GM18526 (cell line): ENCODE data around the gene PARD3B.

Experiments
- POLR2A ChIP-seq: IDR thresholded peaks from 3 replicates; pipeline ENCODE4 v1.6.1; 2011; ENCODE audit not compliant: insufficient read length; ENCODE audit errors: extremely low read depth

PARD3B gene

DNA sequence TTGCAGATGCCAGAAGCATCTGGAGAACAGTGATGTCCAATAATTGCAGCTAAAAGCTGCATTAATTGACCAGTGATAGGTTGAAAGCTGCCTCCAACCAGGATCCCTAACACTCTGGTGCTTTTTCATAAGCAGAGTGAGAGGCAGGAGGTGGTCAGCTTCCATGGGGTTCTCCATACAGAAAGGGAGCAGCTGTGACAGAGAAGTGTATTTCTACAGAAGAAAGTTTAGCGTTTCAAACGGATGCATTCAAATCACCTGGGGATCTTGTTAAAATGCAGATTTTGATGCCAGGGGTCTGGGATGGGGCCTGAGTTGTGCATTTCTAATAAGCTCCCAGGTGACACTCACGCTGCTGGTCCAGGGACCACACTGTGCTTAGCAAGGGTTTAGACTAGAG lies 920.5 kb downstream of the PARD3B start:
- no peak for TF ChIP-seq POLR2A

DNA sequence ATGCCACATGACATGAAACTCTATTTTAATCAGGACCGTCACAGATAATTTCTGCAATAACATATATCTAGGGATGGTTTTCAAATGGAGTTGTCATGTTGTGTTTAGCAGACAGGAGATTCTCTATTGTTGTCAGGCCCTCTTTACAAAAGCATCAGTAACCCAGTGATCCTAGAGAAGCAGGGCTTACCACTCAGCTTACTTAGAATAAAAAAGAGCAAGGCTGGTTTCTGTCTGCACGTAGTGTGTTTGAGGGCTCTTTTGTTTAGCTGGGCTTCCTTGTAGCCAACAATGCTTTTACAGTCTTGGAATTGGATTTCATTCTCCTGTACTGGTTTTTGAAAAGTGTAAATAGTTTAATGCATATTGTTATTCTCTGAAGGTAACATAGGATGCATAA lies 926.5 kb downstream of the PARD3B start:
- no peak for TF ChIP-seq POLR2A

GRCh38 chr2:205473791-205474190 lies 928.5 kb downstream of the PARD3B start:
- no peak for TF ChIP-seq POLR2A

DNA sequence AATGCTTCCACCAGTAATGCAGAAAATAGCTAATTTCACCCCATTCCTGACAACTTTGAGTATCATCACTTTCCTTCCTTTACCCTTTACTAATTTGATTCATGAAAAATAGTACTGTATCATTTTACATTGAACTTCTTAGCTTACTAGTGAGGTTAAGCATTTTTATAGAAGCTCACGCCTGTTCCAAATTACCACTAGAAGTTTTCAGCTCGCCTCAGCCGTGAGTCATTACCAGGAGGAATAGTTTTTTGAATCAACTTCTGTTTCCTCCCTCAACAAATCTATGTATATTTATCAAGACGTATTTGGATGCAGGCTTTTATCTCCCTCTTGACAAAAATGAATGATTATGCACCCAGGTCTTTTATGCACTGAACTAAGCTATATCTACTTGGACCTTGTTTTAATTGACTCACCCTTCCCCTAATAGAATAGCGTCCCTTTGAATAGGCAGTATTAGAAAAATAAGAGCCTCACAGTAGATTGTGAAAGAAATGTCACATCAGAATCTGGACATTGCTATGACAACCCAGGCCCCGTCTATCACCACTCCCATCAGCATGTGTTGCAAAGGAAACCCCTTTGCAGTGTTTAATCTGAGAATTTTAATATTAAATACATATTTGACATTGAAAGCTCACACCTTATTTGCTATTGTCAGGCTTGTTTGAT lies 929.6 kb downstream of the PARD3B start:
- no peak for TF ChIP-seq POLR2A

DNA sequence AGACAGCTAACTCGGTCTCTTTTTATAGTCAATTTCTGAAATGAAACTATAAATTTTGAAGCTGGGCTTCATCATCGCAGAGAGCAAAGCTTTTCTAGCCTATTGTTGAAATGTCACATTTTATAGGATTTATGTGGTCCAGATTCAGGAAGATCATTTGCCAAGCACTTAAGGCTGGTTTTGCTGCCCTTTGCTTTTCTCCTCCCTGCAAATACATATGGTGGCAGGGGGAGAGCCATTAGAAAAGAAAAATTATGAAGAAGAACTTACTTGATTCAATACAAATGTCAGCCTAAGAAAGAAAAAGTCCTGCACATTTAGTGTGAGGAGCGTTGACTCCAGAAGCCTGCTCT lies 930.1 kb downstream of the PARD3B start:
- TF ChIP-seq POLR2A, result no peak

- TF ChIP-seq POLR2A, result no peak
Measured at GRCh38 chr2:205477016-205477705, 931.9 kb downstream of the PARD3B start.

GRCh38 chr2:205481861-205482260 lies 936.6 kb downstream of the PARD3B start:
- TF ChIP-seq POLR2A, result no peak

DNA sequence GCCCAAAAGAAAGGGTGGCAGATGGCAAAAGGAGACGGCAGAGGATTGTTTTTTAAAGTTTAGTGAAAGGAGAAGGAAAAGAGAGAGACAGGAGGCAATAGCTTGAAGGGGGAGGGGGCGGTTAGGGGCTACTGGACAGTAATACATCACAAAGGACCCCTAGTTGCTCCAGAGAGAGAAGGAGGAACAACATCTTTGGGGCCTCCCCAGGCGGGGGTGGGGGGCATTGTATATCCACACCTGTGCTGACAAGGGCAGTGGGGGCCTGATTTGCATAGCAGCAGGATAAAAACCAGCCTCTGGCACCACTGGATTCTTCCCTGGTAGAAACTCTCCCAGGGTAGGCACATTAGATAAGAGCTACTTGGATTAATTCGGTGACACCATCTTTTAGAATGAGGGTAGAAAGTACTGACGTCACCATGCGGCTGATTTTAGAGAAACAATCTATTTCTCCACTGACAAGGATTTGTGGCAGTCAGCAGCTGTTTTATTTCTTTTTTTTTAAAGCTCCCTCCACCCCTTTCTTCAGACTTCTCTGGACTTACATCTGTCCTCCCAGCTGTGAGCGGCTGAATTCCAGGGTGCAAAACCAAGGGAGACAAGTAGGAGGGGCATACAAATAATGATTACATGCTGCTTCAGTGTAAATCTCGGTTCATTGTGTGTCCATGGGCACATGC lies 937.3 kb downstream of the PARD3B start:
- TF ChIP-seq POLR2A, result no peak

DNA sequence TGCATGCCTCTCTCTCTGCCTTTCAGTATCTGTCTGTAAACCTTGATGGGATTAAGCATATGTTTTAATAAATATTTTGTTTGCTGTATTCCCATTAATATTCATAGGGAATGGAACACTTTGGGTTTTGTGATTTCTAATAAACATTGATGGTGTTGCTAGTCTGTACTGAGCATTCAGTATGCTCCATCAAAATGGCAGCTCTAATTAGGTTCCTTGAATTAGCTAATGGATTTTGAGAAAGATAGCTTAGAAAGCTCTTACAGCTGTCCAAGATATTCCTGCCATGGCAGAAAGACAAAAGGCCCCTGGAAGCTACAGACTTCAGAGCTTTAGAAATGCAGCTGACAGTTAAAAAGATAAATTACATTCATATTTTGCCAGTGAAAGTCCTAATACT lies 937.8 kb downstream of the PARD3B start:
- TF ChIP-seq POLR2A, result no peak

DNA sequence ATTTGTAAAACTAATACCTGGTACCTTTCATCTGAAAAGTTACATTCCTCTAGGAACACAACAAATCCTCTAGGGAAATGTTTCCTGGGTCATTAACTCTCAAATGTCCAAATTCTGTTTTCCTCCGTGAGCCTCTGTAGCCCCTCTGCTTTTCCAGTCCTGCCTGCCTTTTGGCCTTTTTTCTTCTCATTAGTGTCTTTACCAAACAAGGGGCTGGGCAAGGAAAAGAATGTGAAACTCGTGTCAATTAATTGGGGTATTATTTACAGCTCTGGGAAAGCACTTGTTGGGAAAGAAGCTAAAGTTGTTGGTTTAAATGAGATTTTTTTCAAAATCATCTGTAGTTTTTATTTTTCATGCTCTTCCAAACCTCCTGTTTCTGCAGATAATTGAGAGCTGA lies 938.9 kb downstream of the PARD3B start:
- no peak for TF ChIP-seq POLR2A

DNA sequence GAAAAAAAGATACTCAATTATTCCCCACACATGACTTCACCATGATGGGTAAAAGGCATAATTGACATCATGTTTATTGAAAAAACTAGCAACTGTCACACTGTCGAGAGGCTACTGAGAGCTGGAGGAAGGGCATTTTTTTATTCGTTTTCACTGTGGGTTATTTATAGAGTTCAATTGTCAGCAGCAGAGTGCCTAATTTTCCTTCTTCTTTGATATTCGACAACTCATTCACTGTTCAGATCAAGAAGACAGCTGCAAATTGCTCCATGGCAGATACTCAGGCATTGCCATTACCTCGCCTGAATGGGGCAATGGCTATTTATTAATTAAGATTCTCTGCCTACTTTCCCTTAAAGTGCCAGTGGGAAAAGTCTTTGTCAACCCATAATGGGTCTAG lies 939.5 kb downstream of the PARD3B start:
- no peak for TF ChIP-seq POLR2A

DNA sequence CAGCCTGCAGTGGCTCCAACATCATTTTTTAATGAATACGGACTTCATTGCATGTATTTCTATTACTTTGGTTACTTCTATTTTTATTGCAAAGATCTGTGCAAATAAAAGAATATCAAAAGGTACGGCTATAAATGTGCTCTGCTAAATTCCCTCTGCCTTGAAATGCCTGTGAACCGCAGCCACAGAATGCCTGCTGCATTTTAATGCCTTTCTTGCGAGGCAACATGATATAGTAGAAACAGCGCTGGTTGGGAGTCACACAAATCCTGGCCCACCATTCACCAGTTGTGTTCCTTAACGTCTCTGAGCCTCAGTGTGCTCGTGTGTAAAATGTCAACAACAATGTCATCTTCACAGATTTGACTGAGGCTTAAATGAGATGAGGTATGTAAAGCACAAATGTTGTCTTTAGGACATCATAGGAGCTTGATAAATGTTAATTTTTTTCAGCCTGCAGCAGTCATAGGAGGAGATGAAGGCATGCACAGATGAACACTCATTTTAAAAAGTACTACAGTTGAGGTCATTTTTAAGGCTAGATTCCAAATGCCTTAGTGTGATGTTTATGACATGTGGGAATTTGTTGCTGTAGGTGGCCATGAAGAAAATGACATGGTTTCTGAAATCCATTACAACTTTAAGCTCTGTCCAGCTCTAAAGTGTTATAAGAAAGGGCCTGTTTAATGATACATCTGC lies 949.4 kb downstream of the PARD3B start:
- TF ChIP-seq POLR2A, result no peak

DNA sequence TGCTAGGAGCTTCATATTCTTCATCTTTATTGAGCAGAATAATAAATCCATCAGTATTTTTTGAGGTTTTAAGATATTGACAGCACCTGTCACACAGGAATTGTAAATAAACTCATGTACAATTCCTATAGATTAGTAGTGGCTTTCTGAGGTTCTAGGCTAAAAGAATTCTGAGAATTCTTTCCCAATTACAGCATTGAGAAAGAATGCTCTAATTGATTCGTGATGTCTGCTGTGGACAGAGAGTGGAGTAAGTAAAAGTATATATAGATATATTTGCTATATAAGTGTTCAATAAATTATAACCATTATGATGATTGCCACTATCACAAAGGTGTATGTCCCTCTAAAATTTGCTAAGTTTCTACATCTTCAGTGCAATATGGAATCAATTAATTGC lies 950.5 kb downstream of the PARD3B start:
- no peak for TF ChIP-seq POLR2A

- TF ChIP-seq POLR2A, result no peak
Measured at GRCh38 chr2:205496370-205496769, 951.1 kb downstream of the PARD3B start.

- TF ChIP-seq POLR2A, result no peak
Measured at GRCh38 chr2:205496772-205497171, 951.5 kb downstream of the PARD3B start.

DNA sequence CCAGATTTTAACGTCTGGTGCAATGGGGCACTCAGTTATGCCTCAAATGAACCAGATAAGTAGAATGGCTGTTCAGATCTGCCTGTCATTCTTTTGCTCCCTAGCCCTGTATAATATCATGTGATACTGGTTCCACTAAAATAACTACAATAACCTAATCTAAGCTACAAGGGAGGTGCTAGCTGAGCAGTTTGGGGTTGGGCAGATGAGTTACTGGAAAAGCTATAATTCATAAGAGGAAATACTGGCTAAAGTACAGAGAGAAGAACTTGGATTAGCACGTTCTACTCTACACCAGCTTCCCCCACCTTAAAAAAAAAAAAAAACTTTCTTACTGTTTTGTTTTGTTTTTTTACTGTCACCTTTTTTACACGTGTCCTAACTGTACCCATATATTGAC lies 953.7 kb downstream of the PARD3B start:
- no peak for TF ChIP-seq POLR2A

DNA sequence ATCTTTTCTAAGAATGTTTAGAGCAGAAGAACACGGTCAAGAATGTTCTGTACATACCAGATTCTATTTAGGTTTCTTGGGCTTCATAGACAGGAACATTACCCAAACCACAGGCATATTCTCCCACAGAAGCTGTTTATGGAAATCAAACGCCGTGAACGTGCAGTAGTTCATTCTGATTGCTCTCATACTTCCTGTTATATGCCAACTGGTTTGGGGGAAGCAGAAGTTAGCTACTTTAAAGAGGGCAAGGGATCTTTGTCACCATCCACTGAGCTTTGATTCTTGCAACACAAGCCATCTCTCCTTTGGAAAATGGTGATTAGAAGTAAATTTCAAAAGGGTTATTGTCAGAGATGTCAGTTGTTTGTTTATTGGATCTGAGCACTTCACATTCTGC lies 954.8 kb downstream of the PARD3B start:
- no peak for TF ChIP-seq POLR2A

GRCh38 chr2:205500951-205501350 lies 955.7 kb downstream of the PARD3B start:
- TF ChIP-seq POLR2A, result no peak
